ENCODE data around the gene TMEM163.
"Not testable (repeated sequence)": the region's sequence is repeated elsewhere in the genome, so short reads cannot be mapped to it uniquely, and the experiment has no call there.

TMEM163 gene

GRCh38 chr2:134482766-134483340 lies 235.9 kb downstream of the TMEM163 start:
- Histone ChIP-seq H3K9me3 (no peaks in the 10 kb centered on the region), H3K4me3 (no peak overlapping the region), H3K4me1 (no peaks in the 10 kb centered on the region), H3K36me3 (replicated peaks) (no peaks in the 10 kb centered on the region), H3K27me3 (ENCODE audit: low read depth) (no peaks in the 10 kb centered on the region)
- DNase-seq (ENCODE audit: low spot score in 2 of 2) = no peak
- in situ Hi-C loops (cut with MboI; ENCODE audit: low sequenced_read_pairs) = no loop called here

DNA sequence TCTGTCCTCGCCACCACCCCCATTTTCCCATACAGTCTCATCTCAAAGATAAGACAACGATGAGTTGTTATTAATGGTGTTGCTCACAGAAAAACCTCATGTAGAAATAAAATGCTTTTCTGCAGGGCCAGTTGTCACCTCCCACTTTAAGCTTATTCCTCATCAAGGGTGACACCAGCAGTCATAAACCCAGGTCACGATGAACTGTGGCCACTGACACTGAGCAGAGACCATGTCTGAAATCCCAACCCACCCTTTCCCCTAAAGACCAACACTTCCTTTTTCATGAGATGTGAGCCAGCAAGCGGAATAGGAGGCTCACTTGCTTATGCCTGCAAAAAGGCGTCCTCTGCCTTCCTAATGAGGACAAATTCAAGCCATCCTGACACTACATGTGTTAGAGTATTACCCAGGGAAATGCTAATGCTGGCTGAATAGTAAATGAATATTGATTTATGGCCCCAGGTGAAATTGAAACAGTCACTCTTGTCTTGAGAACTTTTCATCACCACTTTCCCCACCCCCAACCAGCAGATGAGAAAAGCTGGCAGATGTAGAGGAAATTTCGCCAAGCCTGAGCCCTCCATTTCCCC lies 236.6 kb downstream of the TMEM163 start:
- Histone ChIP-seq H3K9me3 (no peaks in the 10 kb centered on the region), H3K36me3 (replicated peaks) (no peaks in the 10 kb centered on the region), H3K4me1 (no peaks in the 10 kb centered on the region), H3K4me3 (no peak overlapping the region), H3K27me3 (ENCODE audit: low read depth) (no peaks in the 10 kb centered on the region)
- no peak for DNase-seq (ENCODE audit: low spot score in 2 of 2)
- in situ Hi-C loops (cut with MboI; ENCODE audit: low sequenced_read_pairs) = no loop called here

DNA sequence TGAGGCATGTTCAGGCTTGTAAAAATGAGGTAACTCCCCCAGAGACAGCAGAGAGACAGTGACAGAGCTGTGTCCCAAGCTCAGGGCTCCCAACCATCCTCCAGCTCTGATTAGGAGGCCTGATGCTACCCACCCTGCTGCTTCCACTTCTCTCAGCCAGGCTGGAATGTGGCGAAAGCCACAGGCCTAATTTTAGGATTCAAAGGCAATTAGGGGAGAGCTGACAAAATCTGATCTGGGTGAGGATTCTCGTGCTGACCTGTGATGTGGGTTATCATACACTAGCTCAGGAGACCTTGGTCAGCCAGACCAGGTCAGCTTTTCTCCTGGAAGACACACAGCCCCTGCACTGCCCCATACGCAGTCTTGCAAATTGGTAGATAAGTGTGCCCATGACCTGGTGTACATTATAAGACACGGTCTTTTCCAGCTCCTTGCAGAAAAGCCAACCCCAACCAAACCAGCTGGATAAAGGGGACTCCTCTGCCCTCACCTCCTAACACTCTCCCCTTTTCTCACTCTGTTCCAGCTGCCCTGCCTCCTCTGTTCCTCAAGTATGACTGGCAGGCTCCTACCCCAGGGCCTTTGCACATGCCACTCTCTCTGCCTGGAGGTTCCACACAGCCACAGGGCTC lies 239.0 kb downstream of the TMEM163 start:
- no peak overlapping the region for H3K4me3 ChIP-seq
- no peak for DNase-seq (ENCODE audit: low spot score in 2 of 2)
- no peaks in the 10 kb centered on the region for H3K27me3 ChIP-seq (ENCODE audit: low read depth)
- no peaks in the 10 kb centered on the region for H3K9me3 ChIP-seq
- H3K36me3 ChIP-seq (replicated peaks) = no peaks in the 10 kb centered on the region
- H3K4me1 ChIP-seq = no peaks in the 10 kb centered on the region
- in situ Hi-C loops (cut with MboI; ENCODE audit: low sequenced_read_pairs) = no loop called here

DNA sequence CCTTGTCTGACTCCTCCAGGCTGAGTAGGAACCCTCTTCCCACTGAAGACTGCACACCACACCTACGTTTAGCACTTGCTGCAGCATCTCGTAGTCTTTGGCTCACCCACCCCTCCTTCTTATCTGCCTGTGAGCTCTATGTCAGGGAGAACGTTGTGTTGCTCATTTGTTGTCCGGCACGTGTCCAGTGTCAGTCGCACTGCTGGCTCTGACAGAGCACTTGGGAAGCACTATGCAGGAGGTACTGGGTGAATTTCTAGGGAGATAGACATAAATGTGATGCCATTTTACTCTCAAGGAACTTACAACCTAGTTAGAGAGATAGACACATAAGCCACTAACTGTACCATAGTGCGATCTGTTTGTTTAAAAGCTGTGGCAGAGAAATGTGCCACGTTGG lies 241.8 kb downstream of the TMEM163 start:
- in situ Hi-C loops (cut with MboI; ENCODE audit: low sequenced_read_pairs) = not testable (repeated sequence)

DNA sequence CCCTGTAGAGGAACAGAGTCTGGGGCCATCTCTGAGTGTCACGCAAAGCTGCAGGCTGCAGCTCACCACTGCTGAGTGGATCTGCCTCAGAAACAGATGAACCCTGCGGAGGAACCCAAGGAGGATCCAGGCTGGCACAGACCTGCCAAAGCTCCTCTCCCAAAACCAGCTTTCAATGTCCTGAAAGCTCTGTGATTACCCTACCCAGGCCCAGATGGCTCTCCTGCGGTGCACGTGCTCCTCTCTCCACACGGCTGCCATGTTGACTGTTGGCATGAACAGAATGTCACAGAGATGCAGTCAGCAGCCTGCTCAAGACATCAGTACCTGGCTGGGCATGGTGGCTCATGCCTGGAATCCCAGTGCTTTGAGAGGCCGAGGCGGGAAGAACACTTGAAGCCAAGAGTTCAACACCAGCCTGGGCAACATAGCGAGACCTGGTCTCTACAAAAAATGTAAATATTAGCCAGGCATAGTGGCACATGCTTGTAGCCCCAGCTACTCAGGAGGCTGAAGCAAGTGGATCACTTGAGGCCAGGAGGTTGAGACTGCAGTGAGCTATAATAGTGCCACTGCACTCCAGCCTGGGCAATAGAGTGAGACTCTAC lies 248.1 kb downstream of the TMEM163 start:
- no peak for DNase-seq (ENCODE audit: low spot score in 2 of 2)
- Histone ChIP-seq H3K36me3 (replicated peaks) (no peaks in the 10 kb centered on the region), H3K4me1 (no peaks in the 10 kb centered on the region), H3K4me3 (no peak overlapping the region), H3K9me3 (no peaks in the 10 kb centered on the region), H3K27me3 (ENCODE audit: low read depth) (no peaks in the 10 kb centered on the region)
- in situ Hi-C loops (cut with MboI; ENCODE audit: low sequenced_read_pairs) = no loop called here

More for the DNA sequence above, 241.8 kb downstream of the TMEM163 start:
- not testable (repeated sequence) for H3K4me1 ChIP-seq; DNase-seq (ENCODE audit: low spot score in 2 of 2); H3K4me3 ChIP-seq; H3K27me3 ChIP-seq (ENCODE audit: low read depth); H3K36me3 ChIP-seq (replicated peaks); H3K9me3 ChIP-seq

DNA sequence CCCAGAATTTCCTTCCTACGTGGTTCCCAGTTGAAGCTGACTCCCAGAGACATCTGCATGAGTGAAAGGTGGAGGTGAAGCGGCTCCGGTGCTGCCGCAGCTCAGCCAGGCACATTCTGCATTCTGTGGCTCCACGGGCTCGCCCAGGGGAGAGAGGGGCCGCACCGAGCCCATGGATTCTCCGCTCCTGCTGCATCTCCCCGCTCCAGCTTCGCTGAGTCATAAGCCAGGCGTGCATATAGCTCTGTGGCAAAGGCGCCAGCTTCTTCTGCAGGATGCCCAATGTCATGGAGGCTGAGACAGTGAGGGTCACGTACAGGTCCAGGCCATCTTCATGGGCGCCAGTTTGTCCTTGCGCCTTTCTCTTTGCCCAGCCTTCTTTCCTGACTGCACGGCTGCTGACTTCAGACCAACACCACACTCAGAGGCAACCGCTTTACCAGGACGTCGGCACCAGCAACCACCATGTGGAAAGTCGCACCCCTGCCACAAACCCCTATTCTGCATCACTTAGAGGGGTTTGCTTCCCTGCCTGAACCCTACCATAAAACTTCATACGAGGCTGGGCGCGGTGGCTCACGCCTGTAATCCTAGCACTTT lies 249.2 kb downstream of the TMEM163 start:
- DNase-seq (ENCODE audit: low spot score in 2 of 2) = no peak
- H3K4me1 ChIP-seq = no peaks in the 10 kb centered on the region
- H3K9me3 ChIP-seq = no peaks in the 10 kb centered on the region
- no peaks in the 10 kb centered on the region for H3K27me3 ChIP-seq (ENCODE audit: low read depth)
- no peak overlapping the region for H3K4me3 ChIP-seq
- in situ Hi-C loops (cut with MboI; ENCODE audit: low sequenced_read_pairs) = loop anchor here (10.0 kb wide), 1 partner anchor 315 kb away; no protein-coding TSS in a partner anchor
- no peaks in the 10 kb centered on the region for H3K36me3 ChIP-seq (replicated peaks)

GRCh38 chr2:134468776-134469175 lies 250.0 kb downstream of the TMEM163 start:
- in situ Hi-C loops (cut with MboI; ENCODE audit: low sequenced_read_pairs) = loop anchor here (10.0 kb wide), 1 partner anchor 316 kb away; no protein-coding TSS in a partner anchor
- no peak for DNase-seq (ENCODE audit: low spot score in 2 of 2)
- no peak overlapping the region for H3K4me3 ChIP-seq
- no peaks in the 10 kb centered on the region for H3K9me3 ChIP-seq
- H3K27me3 ChIP-seq (ENCODE audit: low read depth) = no peaks in the 10 kb centered on the region
- no peaks in the 10 kb centered on the region for H3K4me1 ChIP-seq
- H3K36me3 ChIP-seq (replicated peaks) = no peaks in the 10 kb centered on the region

- H3K27me3 ChIP-seq (ENCODE audit: low read depth) = no peaks in the 10 kb centered on the region
- no peak overlapping the region for H3K4me3 ChIP-seq
- in situ Hi-C loops (cut with MboI; ENCODE audit: low sequenced_read_pairs) = loop anchor here (10.0 kb wide), 1 partner anchor 317 kb away; no protein-coding TSS in a partner anchor
- no peaks in the 10 kb centered on the region for H3K4me1 ChIP-seq
- no peaks in the 10 kb centered on the region for H3K9me3 ChIP-seq
- H3K36me3 ChIP-seq (replicated peaks) = no peaks in the 10 kb centered on the region
- no peak for DNase-seq (ENCODE audit: low spot score in 2 of 2)
Measured at GRCh38 chr2:134468164-134468563, 250.6 kb downstream of the TMEM163 start.

DNA sequence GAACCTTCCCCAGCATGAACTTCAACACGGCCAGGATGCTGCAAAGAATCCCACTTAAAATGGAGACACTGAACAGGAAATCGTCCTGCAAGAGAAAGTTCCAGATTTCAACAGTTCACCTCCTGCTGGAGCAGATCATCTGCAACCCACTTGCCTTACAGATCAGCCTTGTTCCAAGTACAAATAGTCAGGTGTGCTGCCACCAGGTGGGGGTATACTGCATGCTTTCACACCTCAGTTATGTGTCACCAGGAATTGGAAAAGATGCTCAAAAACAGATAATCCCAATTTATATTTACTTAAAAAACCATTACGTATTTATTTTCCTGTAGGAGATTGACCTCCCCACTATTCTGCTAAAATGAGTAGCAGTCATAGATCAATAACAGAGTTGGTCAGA lies 252.7 kb downstream of the TMEM163 start:
- no peak overlapping the region for H3K4me3 ChIP-seq
- H3K9me3 ChIP-seq = no peaks in the 10 kb centered on the region
- peak in 1 of 2 experiments; percentile 41 for DNase-seq (ENCODE audit: low spot score in 2 of 2)
- no peaks in the 10 kb centered on the region for H3K4me1 ChIP-seq
- in situ Hi-C loops (cut with MboI; ENCODE audit: low sequenced_read_pairs) = loop anchor here (10.0 kb wide), 1 partner anchor 319 kb away; no protein-coding TSS in a partner anchor
- H3K27me3 ChIP-seq (ENCODE audit: low read depth) = no peaks in the 10 kb centered on the region
- H3K36me3 ChIP-seq (replicated peaks) = no peaks in the 10 kb centered on the region

DNA sequence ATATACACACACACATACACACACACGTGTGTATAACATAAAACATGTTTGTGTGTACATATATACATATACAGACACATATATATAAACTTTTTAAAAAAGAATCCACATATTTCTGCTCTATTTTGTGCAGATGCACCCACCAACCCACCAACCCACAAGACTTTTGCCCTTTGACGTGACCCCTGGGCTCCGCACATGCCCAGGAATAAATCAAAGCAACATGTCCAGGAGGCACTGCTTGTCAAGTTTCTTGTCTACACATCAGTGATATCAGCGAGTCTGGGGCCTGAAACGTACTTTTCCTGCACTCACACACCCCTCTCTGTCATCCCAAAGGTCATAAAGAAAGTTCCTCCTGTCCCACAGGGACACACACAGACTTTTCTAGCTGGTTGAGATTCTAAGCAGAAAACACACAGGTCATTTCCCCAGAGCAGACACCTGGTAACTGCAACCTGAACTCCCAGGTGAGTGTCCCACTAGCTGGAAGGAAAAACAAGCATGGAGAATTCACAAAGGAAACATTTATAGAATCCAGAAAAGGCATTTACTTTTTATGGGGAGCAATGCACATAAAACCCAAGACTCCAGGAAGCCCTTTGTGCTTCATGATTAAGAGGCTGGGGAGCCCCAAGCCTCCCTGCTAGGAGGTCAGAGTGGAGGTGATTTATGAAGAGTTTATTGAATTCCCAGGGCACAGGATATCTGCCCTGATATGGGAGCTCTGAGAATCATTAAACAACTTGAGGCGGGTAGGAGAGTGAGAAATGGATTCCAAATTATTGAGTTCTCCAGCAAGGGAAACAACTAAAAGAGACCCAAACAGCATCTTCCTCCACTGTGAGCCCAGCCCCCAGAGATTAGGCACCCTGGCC lies 253.3 kb downstream of the TMEM163 start:
- no peak overlapping the region for H3K4me3 ChIP-seq
- H3K9me3 ChIP-seq = no peaks in the 10 kb centered on the region
- H3K4me1 ChIP-seq = no peaks in the 10 kb centered on the region
- H3K27me3 ChIP-seq (ENCODE audit: low read depth) = no peaks in the 10 kb centered on the region
- DNase-seq (ENCODE audit: low spot score in 2 of 2) = no peak
- in situ Hi-C loops (cut with MboI; ENCODE audit: low sequenced_read_pairs) = loop anchor here (10.0 kb wide), 1 partner anchor 319 kb away; no protein-coding TSS in a partner anchor
- no peaks in the 10 kb centered on the region for H3K36me3 ChIP-seq (replicated peaks)

GRCh38 chr2:134463699-134464022 lies 255.1 kb downstream of the TMEM163 start:
- no peak for DNase-seq (ENCODE audit: low spot score in 2 of 2)
- no peaks in the 10 kb centered on the region for H3K4me1 ChIP-seq
- no peak overlapping the region for H3K4me3 ChIP-seq
- no peaks in the 10 kb centered on the region for H3K27me3 ChIP-seq (ENCODE audit: low read depth)
- in situ Hi-C loops (cut with MboI; ENCODE audit: low sequenced_read_pairs) = loop anchor here (5.0 to 10.0 kb wide), 2 partner anchors 321 to 434 kb away; no protein-coding TSS in a partner anchor
- H3K36me3 ChIP-seq (replicated peaks) = no peaks in the 10 kb centered on the region
- H3K9me3 ChIP-seq = no peaks in the 10 kb centered on the region

GRCh38 chr2:134462791-134463698 lies 255.8 kb downstream of the TMEM163 start:
- Histone ChIP-seq H3K4me3 (no peak overlapping the region), H3K36me3 (replicated peaks) (no peaks in the 10 kb centered on the region), H3K4me1 (no peaks in the 10 kb centered on the region), H3K9me3 (no peaks in the 10 kb centered on the region), H3K27me3 (ENCODE audit: low read depth) (no peaks in the 10 kb centered on the region)
- no peak for DNase-seq (ENCODE audit: low spot score in 2 of 2)
- in situ Hi-C loops (cut with MboI; ENCODE audit: low sequenced_read_pairs) = loop anchor here (5.0 to 10.0 kb wide), 2 partner anchors 322 to 434 kb away; no protein-coding TSS in a partner anchor
